ENCODE data around the gene DAGLB. TPM values are rescaled to one million over a fixed set of nuclear protein-coding genes. Genes with fewer than 3 reads are reported as not detected.
A peak's percentile ranks its signal among the peaks of the same experiment; 100 is the strongest.
"Not testable (repeated sequence)": the region's sequence is repeated elsewhere in the genome, so short reads cannot be mapped to it uniquely, and the experiment has no call there.

The DAGLB gene
- total RNA-seq, 1 experiment from 2014 or later = 24.1 TPM

DNA sequence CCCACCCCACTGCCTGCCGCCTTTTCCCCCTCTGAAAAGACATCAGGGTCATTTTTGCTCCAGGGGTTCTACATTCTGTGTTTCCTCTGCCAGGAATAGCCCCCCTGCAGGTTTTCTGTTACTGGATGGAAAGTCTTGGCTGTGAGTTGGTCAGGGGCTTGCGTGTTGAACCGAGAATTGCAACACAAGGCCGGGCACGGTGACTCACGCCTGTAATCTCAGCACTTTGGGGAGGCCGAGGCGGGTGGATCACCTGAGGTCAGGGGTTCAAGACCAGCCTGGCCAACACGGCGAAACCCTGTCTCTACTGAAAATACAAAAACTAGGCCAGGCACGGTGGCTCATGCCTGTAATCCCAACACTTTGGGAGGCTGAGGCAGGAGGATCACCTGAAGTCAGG, 2.1 kb upstream of the DAGLB start:
- H3K27me3 ChIP-seq (replicated peaks; ENCODE audit: insufficient read depth, low read depth, low read length, poor library complexity); H3K27ac ChIP-seq (ENCODE audit: low read depth, low read length, poor library complexity, severe bottlenecking); DNase-seq (ENCODE audit: low spot score); H3K4me3 ChIP-seq (ENCODE audit: low read depth, low read length, poor library complexity, severe bottlenecking); H3K4me1 ChIP-seq (ENCODE audit: insufficient read depth, low read length, poor library complexity, severe bottlenecking); intact Hi-C loops (cut with micrococcal nuclease; ENCODE audit: unreplicated experiment); BruUV-seq (replicated peaks); CTCF ChIA-PET; H3K9me3 ChIP-seq (ENCODE audit: low read depth, low read length, poor library complexity, severe bottlenecking): not testable (repeated sequence)
- POLR2A ChIA-PET (ENCODE audit: low non-redundant PET) = interaction anchor here (0.6 kb wide), 1 partner anchor 36 kb away, joined by 4 read pairs; no protein-coding TSS in a partner anchor
- H3K36me3 ChIP-seq (ENCODE audit: insufficient read depth, low read length, poor library complexity, severe bottlenecking) = peaks cover 11% of the 10 kb centered on the region

DNA sequence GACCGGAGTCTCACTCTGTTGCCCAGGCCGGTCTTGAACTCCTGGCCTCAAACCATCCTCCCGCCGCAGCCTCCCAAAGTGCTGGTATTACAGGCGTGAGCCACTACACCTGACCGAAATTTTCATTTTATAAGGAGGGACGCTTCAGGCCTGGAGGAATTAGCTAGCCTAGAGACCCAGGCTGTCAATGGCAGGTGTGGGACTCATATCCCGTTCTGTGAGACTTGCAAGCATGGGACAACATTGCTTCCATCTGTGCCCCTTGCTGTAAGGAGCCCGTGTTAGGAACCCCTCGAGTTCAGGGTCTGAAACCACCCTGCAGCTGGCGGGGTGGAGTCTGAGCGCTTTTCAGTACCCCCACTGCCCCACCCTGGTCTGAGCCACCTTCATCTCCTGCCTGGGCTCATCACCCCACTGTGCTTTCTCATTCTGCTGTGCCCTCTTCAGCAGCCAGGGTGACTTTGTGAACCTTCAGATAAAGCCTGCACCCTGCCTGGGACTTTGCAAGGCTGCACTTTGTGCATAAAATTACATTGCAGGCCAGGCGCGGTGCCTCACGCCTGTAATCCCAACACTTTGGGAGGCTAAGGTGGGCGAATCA, 1.3 kb upstream of the DAGLB start:
- no TSS peak for BruUV-seq (replicated peaks)
- H3K4me1 ChIP-seq (ENCODE audit: insufficient read depth, low read length, poor library complexity, severe bottlenecking) = no peaks in the 10 kb centered on the region
- no peaks in the 10 kb centered on the region for H3K9me3 ChIP-seq (ENCODE audit: low read depth, low read length, poor library complexity, severe bottlenecking)
- no peak overlapping the region for H3K4me3 ChIP-seq (ENCODE audit: low read depth, low read length, poor library complexity, severe bottlenecking)
- H3K27me3 ChIP-seq (replicated peaks; ENCODE audit: insufficient read depth, low read depth, low read length, poor library complexity) = no peaks in the 10 kb centered on the region
- no peak for DNase-seq (ENCODE audit: low spot score)
- no peak for TF ChIP-seq EZH2 (IDR thresholded peaks at IDR 0.05; ENCODE audit: borderline replicate concordance, low read depth, low read length, poor library complexity, severe bottlenecking)
- TF ChIP-seq, protein P1, sequence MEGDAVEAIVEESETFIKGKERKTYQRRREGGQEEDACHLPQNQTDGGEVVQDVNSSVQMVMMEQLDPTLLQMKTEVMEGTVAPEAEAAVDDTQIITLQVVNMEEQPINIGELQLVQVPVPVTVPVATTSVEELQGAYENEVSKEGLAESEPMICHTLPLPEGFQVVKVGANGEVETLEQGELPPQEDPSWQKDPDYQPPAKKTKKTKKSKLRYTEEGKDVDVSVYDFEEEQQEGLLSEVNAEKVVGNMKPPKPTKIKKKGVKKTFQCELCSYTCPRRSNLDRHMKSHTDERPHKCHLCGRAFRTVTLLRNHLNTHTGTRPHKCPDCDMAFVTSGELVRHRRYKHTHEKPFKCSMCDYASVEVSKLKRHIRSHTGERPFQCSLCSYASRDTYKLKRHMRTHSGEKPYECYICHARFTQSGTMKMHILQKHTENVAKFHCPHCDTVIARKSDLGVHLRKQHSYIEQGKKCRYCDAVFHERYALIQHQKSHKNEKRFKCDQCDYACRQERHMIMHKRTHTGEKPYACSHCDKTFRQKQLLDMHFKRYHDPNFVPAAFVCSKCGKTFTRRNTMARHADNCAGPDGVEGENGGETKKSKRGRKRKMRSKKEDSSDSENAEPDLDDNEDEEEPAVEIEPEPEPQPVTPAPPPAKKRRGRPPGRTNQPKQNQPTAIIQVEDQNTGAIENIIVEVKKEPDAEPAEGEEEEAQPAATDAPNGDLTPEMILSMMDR (conservative IDR thresholded peaks at IDR 0.05; ENCODE audit: low read depth, low read length) = no peak
- H3K36me3 ChIP-seq (ENCODE audit: insufficient read depth, low read length, poor library complexity, severe bottlenecking) = peaks cover 20% of the 10 kb centered on the region
- no peak overlapping the region for H3K27ac ChIP-seq (ENCODE audit: low read depth, low read length, poor library complexity, severe bottlenecking)
- intact Hi-C loops (cut with micrococcal nuclease; ENCODE audit: unreplicated experiment) = no loop called here
- POLR2A ChIA-PET (ENCODE audit: low non-redundant PET) = no interaction called here
- CTCF ChIA-PET = no interaction called here

DNA sequence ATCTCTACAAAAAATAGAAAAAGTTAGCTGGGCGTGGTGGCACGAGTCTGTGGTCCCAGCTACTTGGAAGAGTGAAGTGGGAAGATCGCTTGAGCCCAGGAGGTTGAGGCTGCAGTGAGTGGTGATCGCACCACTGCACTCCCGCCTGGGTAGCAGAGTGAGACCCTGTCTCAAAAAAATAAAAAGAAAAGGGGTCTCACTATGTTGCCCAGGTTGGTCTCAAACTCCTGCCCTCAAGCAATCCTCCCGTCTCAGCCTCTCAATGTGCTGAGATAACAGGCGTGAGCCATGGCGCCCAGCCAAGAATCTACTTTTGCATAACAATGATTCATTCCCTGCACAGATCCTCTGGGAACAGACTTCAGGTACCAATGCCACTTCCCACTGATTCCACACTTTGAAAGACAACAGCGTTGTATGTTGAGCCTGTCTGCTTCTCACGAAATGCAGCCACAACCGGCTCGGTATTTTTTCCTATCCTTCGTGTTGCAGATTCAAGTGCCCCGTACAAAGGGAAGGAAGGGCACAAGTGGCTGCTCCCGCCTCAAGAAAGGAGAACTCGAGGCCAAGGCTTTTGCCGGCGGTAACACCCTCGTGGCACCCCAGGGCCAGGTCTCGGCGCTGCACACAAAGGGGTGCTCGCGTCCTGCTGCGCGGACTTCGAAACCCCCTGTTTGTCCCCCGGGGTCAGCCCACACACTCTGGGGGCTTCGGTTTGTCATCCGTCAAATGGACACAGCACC, 745 bp downstream of the DAGLB start:
- no peaks in the 10 kb centered on the region for H3K4me1 ChIP-seq (ENCODE audit: insufficient read depth, low read length, poor library complexity, severe bottlenecking)
- H3K9me3 ChIP-seq (ENCODE audit: low read depth, low read length, poor library complexity, severe bottlenecking) = no peaks in the 10 kb centered on the region
- TSS peak; percentile 32 for BruUV-seq (replicated peaks)
- intact Hi-C loops (cut with micrococcal nuclease; ENCODE audit: unreplicated experiment) = no loop called here
- no peak for TF ChIP-seq EZH2 (IDR thresholded peaks at IDR 0.05; ENCODE audit: borderline replicate concordance, low read depth, low read length, poor library complexity, severe bottlenecking)
- TF ChIP-seq, protein P1 (conservative IDR thresholded peaks at IDR 0.05; ENCODE audit: low read depth, low read length) = no peak
- peaks cover 35% of the 10 kb centered on the region for H3K36me3 ChIP-seq (ENCODE audit: insufficient read depth, low read length, poor library complexity, severe bottlenecking)
- DNase-seq (ENCODE audit: low spot score) = peak; percentile 74
- ChIA-PET POLR2A (ENCODE audit: low non-redundant PET) (no interaction called here), CTCF (no interaction called here)
- H3K4me3 ChIP-seq (ENCODE audit: low read depth, low read length, poor library complexity, severe bottlenecking) = peak overlapping the region; percentile 87
- H3K27me3 ChIP-seq (replicated peaks; ENCODE audit: insufficient read depth, low read depth, low read length, poor library complexity) = no peaks in the 10 kb centered on the region
- H3K27ac ChIP-seq (ENCODE audit: low read depth, low read length, poor library complexity, severe bottlenecking) = peak overlapping the region; percentile 66

All from A673 (cell line).